ENCODE data around the gene ADI1.

DNA sequence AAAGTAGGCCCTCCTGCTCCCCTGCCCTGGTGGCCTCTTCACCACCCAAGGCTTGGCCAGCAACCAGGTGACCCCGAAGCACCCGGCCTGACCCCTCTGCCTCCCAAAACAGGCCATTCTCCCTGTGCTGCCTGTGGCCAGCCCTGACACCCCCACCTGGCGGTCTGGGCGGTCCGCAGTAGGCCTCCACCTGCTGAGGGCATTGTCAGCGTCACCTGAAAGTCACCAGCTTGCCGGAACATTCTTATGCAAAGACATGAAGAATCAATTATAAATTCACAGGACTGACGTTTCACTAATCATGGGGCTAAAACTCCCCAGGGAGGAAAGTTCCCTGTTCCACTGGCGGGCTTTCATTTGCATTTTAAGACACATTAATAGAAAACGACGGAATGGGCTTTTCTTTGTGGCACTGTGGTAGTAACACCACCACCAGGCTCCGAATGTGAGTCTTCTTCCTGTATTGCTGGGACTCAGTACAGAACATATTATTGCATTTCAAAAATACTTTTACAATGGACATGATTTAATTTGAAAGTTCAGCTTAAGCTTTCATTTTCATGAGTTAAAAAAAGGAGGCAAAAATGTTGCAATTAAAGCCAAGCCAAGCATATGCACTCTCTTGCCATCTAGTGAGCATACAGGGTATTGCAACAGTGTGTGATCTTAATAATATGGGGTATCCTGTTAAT is 57.4 kb downstream of the ADI1 start:
- TF ChIP-seq ZNF274 (IDR thresholded peaks at IDR 0.05; ENCODE audit: low read depth, low read length) (no peak), YY1 (IDR thresholded peaks at IDR 0.05; ENCODE audit: insufficient read depth, insufficient read length) (no peak)

All from NT2/D1 (cell line).